DOHH2 (cell line): Measurements from ENCODE around the gene PSORS1C2.

Experiments
- EZH2phosphoT487 ChIP-seq: fragments of 200-600 bp; sonication (generic); IDR thresholded peaks from 2 replicates; pipeline ENCODE4 v1.6.1; 2017; ENCODE audit warnings: borderline replicate concordance, mild to moderate bottlenecking, antibody characterized with exemption, low read length, moderate library complexity, mixed read lengths
- TF ChIP-seq, protein P1 (sequence below): fragments of 200-600 bp; sonication (generic); IDR thresholded peaks from one replicate; pipeline ENCODE4 v1.5.1; 2014; ENCODE audit warnings: antibody characterized with exemption, mild to moderate bottlenecking, low read depth, low read length; ENCODE audit not compliant: poor library complexity, severe bottlenecking

DNA sequence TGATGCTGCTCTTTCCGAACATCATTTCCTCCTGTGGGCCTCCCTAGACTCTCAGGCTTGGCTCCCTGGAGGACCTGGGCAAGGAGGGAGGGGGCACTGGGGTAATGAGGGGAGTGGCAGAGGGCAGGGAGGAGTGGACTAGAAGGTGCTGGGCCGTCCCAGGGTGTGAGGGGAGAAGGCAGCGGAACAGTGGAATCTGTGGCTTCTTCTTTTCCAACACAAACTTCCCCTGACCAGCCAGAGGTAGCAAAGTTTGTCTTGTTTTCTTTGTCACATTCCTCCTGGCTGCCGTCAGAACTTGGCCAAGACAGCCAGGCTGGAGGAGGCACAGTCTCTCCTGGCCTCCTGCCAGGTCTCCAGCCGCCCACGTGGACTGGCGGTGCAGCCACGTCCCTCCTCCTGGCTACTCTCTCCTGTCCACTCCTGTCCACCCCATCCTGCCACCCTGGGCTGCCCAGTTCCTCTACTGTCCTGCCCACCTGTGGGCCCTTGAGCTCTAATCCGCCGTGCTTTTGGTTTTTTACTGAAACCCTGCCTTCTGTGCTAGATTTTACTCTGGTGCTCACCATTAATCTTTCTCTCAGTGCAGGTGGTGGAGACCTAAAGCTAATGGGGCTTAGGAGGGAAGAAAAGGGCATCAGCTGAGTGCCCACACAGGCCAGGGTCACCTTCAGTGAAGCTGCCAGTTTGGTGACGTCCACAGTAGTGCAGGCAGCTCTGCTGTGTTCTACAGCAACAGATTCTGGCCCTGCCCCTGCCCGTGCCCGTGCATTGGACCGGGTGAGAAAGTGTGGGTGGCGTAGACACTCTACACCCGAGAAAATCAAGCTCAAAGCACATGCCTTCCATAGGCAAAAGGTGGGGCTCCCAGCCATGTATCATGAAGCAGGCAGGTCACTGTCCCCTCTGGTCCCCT, 15.8 kb downstream of the PSORS1C2 start:
- TF ChIP-seq, protein P1, sequence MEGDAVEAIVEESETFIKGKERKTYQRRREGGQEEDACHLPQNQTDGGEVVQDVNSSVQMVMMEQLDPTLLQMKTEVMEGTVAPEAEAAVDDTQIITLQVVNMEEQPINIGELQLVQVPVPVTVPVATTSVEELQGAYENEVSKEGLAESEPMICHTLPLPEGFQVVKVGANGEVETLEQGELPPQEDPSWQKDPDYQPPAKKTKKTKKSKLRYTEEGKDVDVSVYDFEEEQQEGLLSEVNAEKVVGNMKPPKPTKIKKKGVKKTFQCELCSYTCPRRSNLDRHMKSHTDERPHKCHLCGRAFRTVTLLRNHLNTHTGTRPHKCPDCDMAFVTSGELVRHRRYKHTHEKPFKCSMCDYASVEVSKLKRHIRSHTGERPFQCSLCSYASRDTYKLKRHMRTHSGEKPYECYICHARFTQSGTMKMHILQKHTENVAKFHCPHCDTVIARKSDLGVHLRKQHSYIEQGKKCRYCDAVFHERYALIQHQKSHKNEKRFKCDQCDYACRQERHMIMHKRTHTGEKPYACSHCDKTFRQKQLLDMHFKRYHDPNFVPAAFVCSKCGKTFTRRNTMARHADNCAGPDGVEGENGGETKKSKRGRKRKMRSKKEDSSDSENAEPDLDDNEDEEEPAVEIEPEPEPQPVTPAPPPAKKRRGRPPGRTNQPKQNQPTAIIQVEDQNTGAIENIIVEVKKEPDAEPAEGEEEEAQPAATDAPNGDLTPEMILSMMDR, result no peak
- no peak for TF ChIP-seq EZH2phosphoT487
